ACC112 (cell line): Measurements from ENCODE around the gene L1CAM.

Source experiments
- H2AFZ ChIP-seq: fragments of 200-600 bp; sonication (generic); one replicate; pipeline ENCODE4 v1.6.0; 2017; ENCODE audit warnings: antibody characterized with exemption, low read length; ENCODE audit not compliant: unreplicated experiment
- H3K27ac ChIP-seq: fragments of 200-600 bp; sonication (generic); 2 replicates; pipeline ENCODE4 v1.5.1; 2014; ENCODE audit warnings: low read depth, mild to moderate bottlenecking, antibody characterized with exemption, low read length, moderate library complexity
- H3K27me3 ChIP-seq: fragments of 200-600 bp; sonication (generic); 2 replicates; pipeline ENCODE4 v1.6.1; 2014; ENCODE audit warnings: mild to moderate bottlenecking, antibody characterized with exemption, low read length, moderate library complexity, mixed read lengths; ENCODE audit not compliant: insufficient read depth
- H3K36me3 ChIP-seq: fragments of 200-600 bp; sonication (generic); 2 replicates; pipeline ENCODE4 v1.6.1; 2016; ENCODE audit warnings: mild to moderate bottlenecking, antibody characterized with exemption, low read length, moderate library complexity, mixed read lengths; ENCODE audit not compliant: insufficient read depth
- H3K4me1 ChIP-seq: fragments of 200-600 bp; sonication (generic); one replicate; pipeline ENCODE4 v1.6.1; 2016; ENCODE audit warnings: low read length, mixed read lengths; ENCODE audit not compliant: insufficient read depth, unreplicated experiment, control insufficient read depth
- H3K4me3 ChIP-seq: fragments of 200-600 bp; sonication (generic); 2 replicates; pipeline ENCODE4 v1.5.1; 2014; ENCODE audit warnings: mild to moderate bottlenecking, low read depth, low read length
- H3K79me2 ChIP-seq: fragments of 200-600 bp; sonication (generic); one replicate; pipeline ENCODE4 v1.6.0; 2016; ENCODE audit warnings: low read length; ENCODE audit not compliant: control insufficient read depth, unreplicated experiment, insufficient read depth

Gene L1CAM

GRCh38 chrX:153930011-153930910 lies 44.3 kb upstream of the L1CAM start:
- no peak overlapping the region for H3K27ac ChIP-seq
- H3K79me2 ChIP-seq, result peaks cover 16% of the 10 kb centered on the region
- peaks cover 12% of the 10 kb centered on the region for H3K4me1 ChIP-seq
- H3K4me3 ChIP-seq, result no peak overlapping the region
- no peaks in the 10 kb centered on the region for H3K27me3 ChIP-seq
- H3K36me3 ChIP-seq, result no peaks in the 10 kb centered on the region
- no peak overlapping the region for H2AFZ ChIP-seq

DNA sequence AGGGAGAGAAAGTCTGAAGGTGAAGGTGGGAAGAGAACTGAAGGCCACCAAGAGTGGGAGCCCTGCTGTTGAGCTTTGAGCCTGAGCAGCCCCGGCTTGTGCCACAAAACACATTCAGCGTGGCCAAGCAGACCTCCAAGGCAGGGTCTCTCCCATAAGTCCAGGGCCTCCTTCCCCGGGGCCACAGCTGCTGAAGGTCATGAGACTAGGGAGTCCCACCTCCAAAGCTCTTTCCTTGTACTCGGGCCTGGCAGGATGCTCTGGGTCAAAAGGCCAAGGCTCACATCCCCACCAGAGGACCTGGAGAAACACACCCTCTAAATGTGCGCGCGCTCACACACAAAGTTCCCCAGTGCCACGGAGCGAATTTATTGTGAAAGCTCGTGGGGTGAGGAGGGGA lies 43.6 kb upstream of the L1CAM start:
- no peaks in the 10 kb centered on the region for H3K27me3 ChIP-seq
- H3K27ac ChIP-seq, result 0 out of 2 replicates have a peak overlapping the region, but pooled peaks have one; percentile 1
- no peaks in the 10 kb centered on the region for H3K36me3 ChIP-seq
- H3K4me3 ChIP-seq, result no peak overlapping the region
- peaks cover 14% of the 10 kb centered on the region for H3K79me2 ChIP-seq
- H2AFZ ChIP-seq, result no peak overlapping the region
- peaks cover 12% of the 10 kb centered on the region for H3K4me1 ChIP-seq

GRCh38 chrX:153928846-153929245 lies 42.9 kb upstream of the L1CAM start:
- H3K79me2 ChIP-seq, result peaks cover 8% of the 10 kb centered on the region

GRCh38 chrX:153927922-153928760 lies 42.2 kb upstream of the L1CAM start:
- no peaks in the 10 kb centered on the region for H3K27me3 ChIP-seq
- H3K4me1 ChIP-seq, result peaks cover 12% of the 10 kb centered on the region
- H3K79me2 ChIP-seq, result peaks cover 5% of the 10 kb centered on the region
- H3K27ac ChIP-seq, result peak overlapping the region; percentile 84
- no peaks in the 10 kb centered on the region for H3K36me3 ChIP-seq
- no peak overlapping the region for H2AFZ ChIP-seq
- H3K4me3 ChIP-seq, result peak overlapping the region; percentile 84

More at GRCh38 chrX:153928846-153929245, 42.9 kb upstream of the L1CAM start:
- Histone ChIP-seq H3K4me3 (no peak overlapping the region), H3K27me3 (no peaks in the 10 kb centered on the region), H3K36me3 (no peaks in the 10 kb centered on the region), H2AFZ (no peak overlapping the region), H3K4me1 (peaks cover 12% of the 10 kb centered on the region), H3K27ac (0 out of 2 replicates have a peak overlapping the region, but pooled peaks have one; percentile 1)

DNA sequence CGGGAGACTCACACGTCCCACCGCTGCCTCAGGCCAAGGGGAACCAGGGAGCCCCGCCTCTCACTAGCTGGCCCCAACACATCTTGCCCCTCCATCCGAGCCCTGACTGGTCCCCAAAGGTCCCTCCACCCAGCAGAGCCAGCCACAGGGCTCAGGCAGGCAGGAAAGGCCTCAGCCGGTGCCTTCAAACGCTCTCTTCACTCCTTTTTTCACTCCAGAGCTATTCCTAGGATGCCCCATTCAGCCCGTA lies 41.6 kb upstream of the L1CAM start:
- Histone ChIP-seq H3K36me3 (no peaks in the 10 kb centered on the region), H3K4me1 (peaks cover 9% of the 10 kb centered on the region), H2AFZ (no peak overlapping the region), H3K4me3 (peak overlapping the region; percentile 84), H3K27me3 (no peaks in the 10 kb centered on the region), H3K79me2 (no peaks in the 10 kb centered on the region), H3K27ac (peak overlapping the region; percentile 84)

GRCh38 chrX:153926858-153927671 lies 41.1 kb upstream of the L1CAM start:
- Histone ChIP-seq H3K27ac (peak overlapping the region; percentile 84), H3K36me3 (no peaks in the 10 kb centered on the region), H3K27me3 (no peaks in the 10 kb centered on the region), H2AFZ (no peak overlapping the region), H3K4me3 (peak overlapping the region; percentile 84), H3K79me2 (no peaks in the 10 kb centered on the region), H3K4me1 (peaks cover 9% of the 10 kb centered on the region)

GRCh38 chrX:153926552-153926857 lies 40.5 kb upstream of the L1CAM start:
- no peaks in the 10 kb centered on the region for H3K27me3 ChIP-seq
- H3K36me3 ChIP-seq, result no peaks in the 10 kb centered on the region
- H3K4me1 ChIP-seq, result peaks cover 9% of the 10 kb centered on the region
- no peaks in the 10 kb centered on the region for H3K79me2 ChIP-seq
- H2AFZ ChIP-seq, result no peak overlapping the region
- peak overlapping the region; percentile 84; the same call in 1 of the 2 replicates for H3K4me3 ChIP-seq
- H3K27ac ChIP-seq, result no peak overlapping the region

GRCh38 chrX:153925739-153926551 lies 40.0 kb upstream of the L1CAM start, which contains the start of gene ARHGAP4:
ARHGAP4 (minus strand) TSS chrX:153926264; CDS start chrX:153926202, 62 bp downstream.
- Histone ChIP-seq H2AFZ (no peak within 1 kb of the TSS), H3K79me2 (no peaks in the 10 kb centered on the region), H3K27me3 (no peaks in the 10 kb centered on the region), H3K4me1 (peaks cover 9% of the 10 kb centered on the region), H3K27ac (no peak within 1 kb of the TSS; the same call in 1 of the 2 replicates), H3K4me3 (peak within 1 kb of the TSS; percentile 84), H3K36me3 (no peaks in the 10 kb centered on the region)

- Histone ChIP-seq H3K27me3 (no peaks in the 10 kb centered on the region), H3K36me3 (no peaks in the 10 kb centered on the region), H3K27ac (no peak overlapping the region), H3K4me3 (no peak overlapping the region), H3K79me2 (no peaks in the 10 kb centered on the region), H3K4me1 (peaks cover 9% of the 10 kb centered on the region), H2AFZ (no peak overlapping the region)
Measured at GRCh38 chrX:153925387-153925738, 39.4 kb upstream of the L1CAM start.
